SH-SY5Y (cell line): ENCODE results near the gene RPL27.

ENCODE experiments used
- GATA2 ChIP-seq: IDR thresholded peaks from 2 replicates; pipeline ENCODE4 v1.6.1; 2011; ENCODE audit warnings: mild to moderate bottlenecking, low read depth, low read length
- GATA3 ChIP-seq: IDR thresholded peaks from 2 replicates; pipeline ENCODE4 v1.6.1; 2011; ENCODE audit warnings: low read depth, mild to moderate bottlenecking, low read length, moderate library complexity

RPL27 gene

DNA sequence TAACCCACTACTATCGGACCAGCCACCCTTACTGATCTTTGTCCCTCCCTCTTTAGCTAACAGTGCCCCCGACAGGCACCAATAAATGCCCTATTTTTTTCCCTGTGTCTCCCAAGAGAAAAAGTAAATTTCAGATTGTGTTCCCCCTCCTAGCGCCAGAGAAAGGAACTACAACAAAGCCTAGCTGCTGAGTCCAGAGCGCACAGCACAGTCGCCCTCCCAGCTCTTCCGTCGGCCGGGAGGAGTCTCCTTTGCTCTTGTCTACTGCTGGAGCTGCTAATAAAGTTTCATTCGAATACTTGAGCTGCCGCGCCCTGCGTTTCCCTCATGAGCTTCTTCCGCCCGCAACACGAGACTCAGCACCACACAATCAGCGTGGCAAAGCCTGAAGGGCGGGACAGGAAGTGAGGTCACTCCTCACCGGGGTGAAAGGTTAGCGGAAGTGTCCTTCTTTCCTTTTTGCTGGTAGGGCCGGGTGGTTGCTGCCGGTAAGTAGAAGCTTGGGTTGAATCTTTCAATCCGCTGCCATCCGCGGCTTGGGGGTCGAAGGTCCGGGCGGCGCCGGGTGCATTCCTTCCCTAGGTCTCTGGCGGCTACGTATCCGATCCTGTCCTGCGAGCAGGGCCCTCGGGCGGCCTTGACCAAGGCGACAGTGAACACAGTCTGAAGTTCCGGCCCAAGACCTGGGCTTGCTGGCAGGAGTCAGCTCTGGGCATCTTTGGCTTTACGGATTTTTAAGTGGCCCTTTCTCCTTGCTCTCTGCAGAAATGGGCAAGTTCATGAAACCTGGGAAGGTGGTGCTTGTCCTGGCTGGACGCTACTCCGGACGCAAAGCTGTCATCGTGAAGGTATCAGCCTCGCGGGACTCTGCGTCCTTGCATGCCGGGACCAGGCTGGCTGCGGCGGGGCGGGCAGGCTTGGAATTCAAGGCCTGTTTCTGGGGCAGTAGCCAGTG is at the start of gene RPL27:
Gene RPL27, plus strand, starts transcription at position 436 of the 955 bp plus-strand sequence. Its CDS starts 332 bp downstream, at position 768.
- peak; percentile 8; the same call in 1 of the 2 replicates for TF ChIP-seq GATA2
- TF ChIP-seq GATA3, result no peak

DNA sequence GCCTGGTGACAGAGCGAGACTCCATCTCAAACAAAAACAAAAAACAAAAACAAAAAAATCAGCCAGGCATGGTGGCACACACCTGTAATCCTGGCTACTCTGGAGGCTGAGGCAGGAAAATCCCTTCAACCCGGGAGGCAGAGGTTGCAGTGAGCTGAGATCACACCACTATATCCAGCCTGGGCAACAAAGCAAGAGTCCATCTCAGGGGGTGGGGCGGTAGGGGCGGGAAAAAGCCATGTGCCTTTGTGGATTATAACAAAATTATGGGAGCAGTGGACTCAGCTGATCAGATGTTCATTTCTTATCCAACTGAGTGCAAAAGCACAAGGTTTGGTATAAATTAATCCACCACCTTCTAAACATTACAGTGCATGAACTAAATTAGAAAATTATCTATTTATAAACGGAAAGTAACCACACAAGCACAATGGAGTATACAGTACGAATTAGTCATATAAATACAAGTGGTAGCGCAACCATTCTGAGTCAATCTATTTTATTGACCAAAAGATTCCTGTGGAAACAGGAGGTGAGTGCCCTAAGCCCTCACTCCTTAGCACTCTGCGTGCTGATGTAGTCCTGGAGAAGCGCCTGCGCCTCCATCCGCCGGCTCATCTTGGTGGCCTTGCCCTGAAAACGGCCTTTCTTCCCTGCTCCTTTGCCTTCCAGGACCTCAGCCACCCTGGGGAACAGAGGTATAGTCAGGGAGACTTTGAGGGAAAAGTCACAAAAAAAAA is 48.0 kb upstream of the RPL27 start:
- TF ChIP-seq GATA3 (no peak), GATA2 (no peak)

DNA sequence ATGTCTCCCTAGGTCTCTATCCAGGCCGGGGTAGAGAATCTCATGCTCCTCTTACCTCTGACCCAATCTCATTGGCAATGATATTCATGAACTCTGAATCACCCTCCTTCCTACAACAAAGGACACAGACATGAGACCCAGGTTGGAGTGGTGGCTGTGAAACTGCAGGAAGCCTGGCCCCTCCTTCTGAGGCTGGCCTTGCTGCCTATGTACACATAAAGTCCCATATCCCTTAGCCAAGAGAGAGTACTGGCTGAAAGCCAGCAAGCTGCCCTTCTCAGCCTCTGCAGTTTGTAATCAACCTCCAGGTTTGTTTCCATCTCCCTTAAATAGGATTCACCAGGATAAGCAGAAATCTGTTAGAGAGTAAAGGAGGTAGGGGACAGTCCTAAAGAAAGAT is 44.5 kb upstream of the RPL27 start:
- TF ChIP-seq GATA2 (no peak), GATA3 (no peak)

DNA sequence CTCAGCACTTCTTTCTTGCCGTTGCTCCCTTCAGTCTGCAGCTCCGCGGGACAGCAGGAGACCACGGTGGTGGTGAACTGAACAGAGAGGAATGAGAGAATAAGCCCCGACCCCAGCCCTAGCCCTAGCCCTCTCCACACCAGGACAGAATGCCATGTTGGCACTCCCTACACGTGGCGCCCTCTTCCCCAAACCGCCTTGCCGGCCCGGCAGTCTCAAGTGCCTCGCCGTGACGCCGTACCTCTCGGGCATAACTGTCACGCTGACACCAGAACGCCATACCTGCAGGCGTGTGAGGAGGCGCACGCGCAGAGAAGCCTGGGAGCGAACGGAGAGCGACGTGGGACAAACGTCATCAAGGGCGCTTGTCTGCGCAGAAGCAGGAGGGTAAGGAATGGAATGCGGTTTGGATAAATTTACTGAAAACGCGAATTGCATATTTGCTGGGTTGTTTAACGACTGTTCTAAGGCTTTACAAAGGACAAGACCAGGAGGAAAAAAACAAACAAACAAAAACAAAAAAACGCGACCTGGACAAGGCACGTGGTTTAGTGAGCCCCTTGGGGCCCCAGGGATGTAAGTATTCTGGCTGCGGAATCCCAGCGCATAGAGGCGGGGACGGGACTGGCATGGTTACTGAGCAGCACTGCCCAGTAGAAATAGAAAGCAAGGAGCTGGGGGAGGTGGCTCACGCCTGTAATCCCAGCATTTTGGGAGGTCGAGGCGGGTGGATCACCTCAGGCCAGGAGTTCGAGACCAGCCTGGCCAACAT is 33.9 kb upstream of the RPL27 start, which contains the start of gene AARSD1:
Gene AARSD1, minus strand, starts transcription at position 294 of the 772 bp plus-strand sequence. Its CDS starts 14 bp downstream, at position 280.
- TF ChIP-seq GATA2 (no peak), GATA3 (no peak)

DNA sequence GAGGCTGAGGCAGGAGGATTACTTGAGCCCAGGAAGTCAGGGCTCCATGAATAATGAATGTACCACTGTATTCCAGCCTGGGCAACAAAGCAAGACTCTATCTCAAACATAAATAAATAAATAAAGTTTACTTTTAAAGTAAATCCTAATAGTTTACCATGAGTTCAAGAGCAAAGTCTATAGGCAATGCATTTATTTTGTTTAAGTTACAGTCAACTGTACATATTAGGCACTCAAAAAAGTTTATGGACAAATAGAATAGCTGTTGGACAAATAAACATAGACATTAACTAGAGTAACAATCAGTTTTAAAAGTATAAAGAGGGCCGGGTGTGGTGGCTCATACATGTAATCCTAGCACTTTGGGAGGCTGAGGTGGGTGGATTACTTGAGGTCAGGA is 30.3 kb upstream of the RPL27 start:
- no peak for TF ChIP-seq GATA2
- no peak for TF ChIP-seq GATA3

DNA sequence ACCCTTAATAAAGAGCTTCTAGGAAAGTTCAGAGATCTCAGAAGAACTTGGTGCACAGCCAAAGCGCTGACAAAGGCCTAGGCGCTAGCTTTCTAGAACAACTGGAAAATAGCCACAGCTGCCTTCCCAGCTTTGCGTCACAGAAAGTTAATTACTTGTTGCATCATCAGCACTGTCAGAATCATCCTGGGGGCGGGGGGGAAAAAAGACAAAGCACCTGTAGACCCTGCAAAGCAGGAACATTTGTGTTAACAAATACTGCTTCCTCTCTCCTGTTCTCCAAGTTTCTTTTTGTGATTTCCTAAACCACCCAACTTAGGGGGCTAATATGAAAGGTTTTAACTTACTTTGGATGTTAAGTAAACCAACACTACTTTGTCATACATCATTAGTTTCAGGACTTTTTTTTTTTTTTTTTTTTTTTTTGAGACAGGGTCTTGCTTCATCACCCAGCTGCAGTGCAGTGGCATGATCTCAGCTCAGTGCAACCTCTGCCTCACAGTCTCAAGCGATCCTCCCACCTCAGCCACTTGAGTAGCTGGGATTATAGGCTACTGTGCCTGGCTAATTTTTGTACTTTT is 29.1 kb upstream of the RPL27 start:
- TF ChIP-seq GATA2, result no peak
- TF ChIP-seq GATA3, result no peak

DNA sequence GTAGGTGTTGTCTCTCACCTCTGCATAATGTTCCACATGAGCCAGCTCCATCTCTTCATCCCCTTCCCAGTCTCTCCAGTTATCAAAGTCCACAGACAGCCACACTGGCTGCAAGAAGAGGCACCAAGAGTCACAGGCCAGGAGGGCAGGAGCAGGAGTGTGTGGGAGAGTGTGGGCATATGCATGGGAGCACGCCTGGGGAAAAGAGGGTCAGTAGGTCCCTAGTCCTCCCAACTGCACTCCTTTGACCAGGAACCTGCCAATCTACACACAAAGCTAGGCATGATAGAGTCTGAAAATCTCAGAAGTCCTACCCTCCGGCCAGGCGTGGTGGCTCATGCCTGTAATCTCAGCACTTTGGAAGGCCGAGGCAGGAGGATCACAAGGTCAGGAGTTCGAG is 26.6 kb upstream of the RPL27 start:
- no peak for TF ChIP-seq GATA3
- no peak for TF ChIP-seq GATA2

DNA sequence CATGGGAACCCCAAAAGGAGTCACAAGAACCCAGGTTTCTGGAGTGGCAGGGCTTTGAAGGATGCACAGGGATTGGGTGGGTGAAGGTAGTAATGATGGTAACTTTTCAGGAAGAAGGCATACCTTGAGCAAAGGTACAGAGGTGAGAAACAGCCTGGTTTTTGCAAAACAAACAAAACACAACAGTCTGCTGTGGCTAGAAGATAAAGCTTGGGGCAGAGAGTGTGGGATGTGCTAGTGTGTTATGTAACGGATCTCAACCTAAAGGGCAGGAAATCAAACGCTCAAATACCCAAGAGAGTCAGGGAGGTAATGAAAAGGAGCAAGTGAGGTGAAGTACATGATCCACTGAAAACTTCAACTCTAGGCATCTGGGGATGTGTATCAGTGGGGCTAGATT is 23.0 kb upstream of the RPL27 start:
- TF ChIP-seq GATA3 (no peak), GATA2 (no peak)

DNA sequence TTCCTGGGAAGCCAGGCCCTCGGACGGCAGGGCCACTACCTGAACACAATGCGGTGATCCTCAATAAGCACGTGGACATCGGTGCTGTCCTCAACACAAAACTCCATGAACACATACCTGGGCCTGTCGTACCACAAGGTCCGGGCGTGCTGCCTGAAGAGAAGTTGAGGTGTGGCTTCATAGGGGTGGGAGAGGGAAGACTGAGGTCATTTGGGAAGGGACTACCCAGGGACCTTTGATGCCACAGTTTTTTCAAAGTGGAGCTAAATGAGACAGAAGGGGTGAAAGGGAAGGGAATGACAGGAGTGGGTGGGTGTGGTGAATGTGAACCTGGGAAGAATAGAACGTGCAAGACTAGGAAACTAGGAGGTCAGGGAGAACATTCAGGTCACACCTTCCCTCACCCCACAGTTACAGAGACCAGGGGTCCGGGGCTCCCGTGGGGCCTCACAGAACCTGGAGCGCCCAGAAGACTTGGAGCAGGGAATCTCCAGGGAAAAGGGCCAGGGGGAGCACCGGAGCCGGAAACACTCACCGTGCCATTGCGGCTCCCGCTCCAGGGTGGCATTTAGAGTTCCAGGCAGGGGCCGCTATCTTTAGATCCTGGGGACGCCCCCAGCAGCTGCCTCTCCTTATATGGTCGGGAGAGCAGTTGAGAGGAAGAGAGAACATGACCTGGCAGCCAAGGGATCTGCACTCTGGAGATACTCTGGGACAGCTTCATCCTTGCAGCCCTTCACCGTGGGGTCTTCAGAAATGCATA is 18.5 kb upstream of the RPL27 start, which contains the start of gene PTGES3L:
Gene PTGES3L, minus strand, starts transcription at position 570 of the 763 bp plus-strand sequence. Its CDS starts 27 bp downstream, at position 543.
- TF ChIP-seq GATA3, result no peak
- TF ChIP-seq GATA2, result peak; percentile 71

DNA sequence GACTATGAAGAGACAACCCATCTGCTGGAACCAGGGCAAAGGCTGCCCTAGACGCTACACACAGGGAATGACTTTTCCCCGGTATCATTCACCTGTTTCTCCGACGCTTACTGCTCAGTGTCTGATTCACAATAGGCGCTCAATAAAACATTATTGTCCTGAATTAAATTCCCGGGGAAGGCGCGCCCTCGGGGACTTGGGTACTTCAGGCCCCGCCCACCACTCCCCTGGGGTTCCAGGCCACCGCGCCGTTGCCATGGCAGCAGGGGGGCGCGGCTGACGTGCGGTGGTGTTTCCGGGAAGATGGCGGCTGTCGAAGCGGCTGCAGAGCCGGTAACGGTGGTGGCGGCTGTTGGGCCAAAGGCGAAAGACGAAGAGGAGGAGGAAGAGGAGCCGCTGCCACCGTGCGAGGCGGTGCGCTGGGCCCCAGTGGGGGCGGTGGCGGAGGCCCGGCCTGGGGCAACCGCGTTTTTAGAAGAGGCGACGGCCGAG is 17.9 kb upstream of the RPL27 start, which contains the start of gene RUNDC1:
Gene RUNDC1, plus strand, starts transcription at position 292 of the 492 bp plus-strand sequence. Its CDS starts 12 bp downstream, at position 304.
- TF ChIP-seq GATA3, result no peak
- TF ChIP-seq GATA2, result no peak

DNA sequence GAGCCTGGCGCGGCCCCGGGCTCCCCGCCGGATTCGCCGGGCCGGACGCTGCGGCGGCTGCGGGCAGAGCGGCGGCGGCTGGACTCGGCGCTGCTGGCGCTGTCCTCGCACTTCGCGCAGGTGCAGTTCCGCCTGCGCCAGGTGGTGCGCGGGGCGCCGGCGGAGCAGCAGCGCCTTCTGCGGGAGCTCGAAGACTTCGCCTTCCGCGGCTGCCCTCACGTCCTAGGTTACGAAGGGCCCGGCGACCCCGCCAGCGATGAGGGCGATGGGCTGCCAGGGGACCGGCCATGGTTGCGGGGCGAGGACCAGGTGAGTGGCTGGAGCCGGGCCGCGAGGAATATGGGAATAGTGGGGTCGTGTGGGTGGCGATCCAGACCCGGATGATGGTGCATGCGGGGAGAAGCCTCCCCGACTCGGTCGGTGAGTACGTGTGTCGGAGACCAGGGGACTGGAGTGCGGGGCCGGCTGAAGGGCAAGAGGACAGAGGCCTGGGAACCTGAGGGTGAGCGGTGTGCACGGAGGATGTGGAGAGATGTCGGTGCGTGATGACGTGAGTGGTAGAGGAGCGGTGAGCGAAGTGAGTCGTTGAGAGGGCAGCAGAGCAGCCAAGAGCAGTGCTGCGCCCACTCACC is 17.3 kb upstream of the RPL27 start:
- TF ChIP-seq GATA2, result no peak
- TF ChIP-seq GATA3, result no peak

DNA sequence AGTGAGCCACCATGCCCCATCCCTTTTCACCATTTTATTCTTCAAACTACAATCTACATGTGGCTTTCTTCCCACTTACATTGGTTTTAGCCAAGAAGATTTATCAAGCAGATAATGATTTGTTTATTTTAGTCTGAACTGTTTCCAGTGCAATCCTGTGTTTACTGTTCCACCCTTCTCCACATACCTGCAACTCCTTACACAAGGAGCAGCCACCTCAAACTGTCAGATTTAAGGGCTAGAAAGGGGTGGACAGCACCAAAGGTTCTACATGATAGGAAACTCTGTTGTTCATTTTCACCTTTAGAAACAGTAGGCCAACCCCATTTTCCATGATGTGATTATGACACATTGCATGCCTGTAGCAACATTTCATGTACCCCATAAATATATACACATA is 16.0 kb upstream of the RPL27 start:
- TF ChIP-seq GATA2, result no peak
- TF ChIP-seq GATA3, result no peak
